K562 (cell line): ENCODE results near the gene LRFN2. TPM values are rescaled to one million over a fixed set of nuclear protein-coding genes. Genes with fewer than 3 reads are reported as not detected.

Source experiments
- ATAC-seq: fragments of 200-7000 bp; cut with Tn5 transposase; 3 replicates; pipeline ENCODE4 v1.9.1; 2020; ENCODE audit warnings: moderate library complexity
- BruUV-seq: library from RNA; stranded (reverse); fragments of 400-500 nt; replicated peaks from 2 replicates; lab custom pipeline; 2021; lab: Mats Ljungman, UMichigan
- CTCF ChIA-PET: fragments of 300-600 bp; formaldehyde crosslinking; extraction: SDS; loops from one replicate; lab custom pipeline; 2021; ENCODE audit warnings: low intra/inter-chr PET ratio; lab: Yijun Ruan, JAX
- POLR2A ChIA-PET: fragments of 300-600, 350-650 bp; sonication (Branson Sonifier 250); formaldehyde crosslinking; extraction: SDS; loops from one replicate; lab custom pipeline; 2021; ENCODE audit warnings: antibody characterized with exemption, inconsistent platforms; lab: Yijun Ruan, JAX
- DNase-seq, 4 experiments: peaks; one replicate each; pipeline versions ENCODE4 v3.0.0 to v3.0.0-alpha.2; 2011 to 2018; ENCODE audit warnings: low spot score in 3 of 4, mixed read lengths in 3 of 4; ENCODE audit errors: extremely low read depth in 1 of 4
- FAIRE-seq: peaks from 2 replicates; lab custom pipeline; 2011; peaks lifted over from hg19 to GRCh38; lab: Jason Lieb, UNC
- H2AFZ ChIP-seq: 2 replicates; pipeline ENCODE4 v1.6.0; 2011; ENCODE audit warnings: low read depth, low read length, control low read depth, inconsistent platforms
- H3K27ac ChIP-seq: fragments of 200-600 bp; 3 replicates; pipeline ENCODE4 v1.8.0; 2011; ENCODE audit warnings: low read depth, mild to moderate bottlenecking, control low read depth, inconsistent platforms, low read length, moderate library complexity, mixed read lengths; ENCODE audit errors: extremely low read depth
- H3K27me3 ChIP-seq, 2 experiments: fragments of 300-600 bp in 1 of 2; 2 replicates in 1 of 2; 3 replicates in 1 of 2; pipeline versions ENCODE4 v1.6.0 to v1.8.0; 2011; ENCODE audit warnings: inconsistent platforms in 2 of 2, low read length in 2 of 2, mild to moderate bottlenecking in 1 of 2, mixed read lengths in 1 of 2, moderate library complexity in 1 of 2; ENCODE audit not compliant: control insufficient read depth in 2 of 2, insufficient read depth in 2 of 2
- H3K36me3 ChIP-seq: fragments of 300-600 bp; 3 replicates; pipeline ENCODE4 v1.8.0; 2011; ENCODE audit warnings: mild to moderate bottlenecking, low read length, inconsistent platforms; ENCODE audit not compliant: control insufficient read depth, insufficient read depth
- H3K4me1 ChIP-seq, 2 experiments: fragments of 200-600 bp in 1 of 2; replicated peaks in 1 of 2; 2 replicates in 1 of 2; 3 replicates in 1 of 2; pipeline versions ENCODE4 v1.5.1 to v1.8.0; 2011; ENCODE audit warnings: inconsistent platforms in 2 of 2, low read length in 2 of 2, mild to moderate bottlenecking in 1 of 2, mixed read lengths in 1 of 2, moderate library complexity in 1 of 2; ENCODE audit not compliant: control insufficient read depth in 2 of 2, insufficient read depth in 2 of 2
- H3K4me2 ChIP-seq: 2 replicates; pipeline ENCODE4 v1.6.1; 2011; ENCODE audit warnings: low read length, control low read depth, inconsistent platforms, mixed read lengths; ENCODE audit not compliant: insufficient read depth
- H3K4me3 ChIP-seq: fragments of 200-600 bp; sonication (generic), shearing (Covaris generic); 2 replicates; pipeline ENCODE4 v1.5.1; 2016; ENCODE audit warnings: control low read depth, inconsistent platforms
- H3K79me2 ChIP-seq: fragments of 200-600 bp; 3 replicates; pipeline ENCODE4 v1.8.0; 2011; ENCODE audit warnings: low read length, inconsistent platforms; ENCODE audit not compliant: control insufficient read depth, insufficient read depth
- H3K9ac ChIP-seq, 2 experiments: 2 replicates each; pipeline versions ENCODE4 v1.6.0 to v1.6.1; 2011; ENCODE audit warnings: low read depth in 2 of 2, low read length in 2 of 2, control low read depth in 1 of 2, inconsistent platforms in 1 of 2, mild to moderate bottlenecking in 1 of 2, mixed read lengths in 1 of 2; ENCODE audit not compliant: insufficient read depth in 1 of 2
- H3K9me1 ChIP-seq: one replicate; pipeline ENCODE4 v1.6.0; 2011; ENCODE audit warnings: inconsistent platforms, mild to moderate bottlenecking, low read length, moderate library complexity; ENCODE audit not compliant: control insufficient read depth, insufficient read depth
- H3K9me3 ChIP-seq: replicated peaks from 2 replicates; pipeline ENCODE4 v1.5.1; 2011; ENCODE audit warnings: low read depth, low read length, inconsistent platforms; ENCODE audit not compliant: control insufficient read depth, insufficient read depth
- H4K20me1 ChIP-seq: replicated peaks from 2 replicates; pipeline ENCODE4 v1.6.1; 2011; ENCODE audit warnings: low read length, inconsistent platforms, mixed read lengths; ENCODE audit not compliant: control insufficient read depth, insufficient read depth
- DIDO1 ChIP-seq: fragments of 450-650 bp; IDR thresholded peaks from 2 replicates; pipeline ENCODE4 v1.6.1; 2016; ENCODE audit warnings: low read depth, missing biosample characterization, missing genetic modification characterization
- FOXA3 ChIP-seq, 2 experiments: fragments of 450-650 bp in 1 of 2; sonication (generic) in 1 of 2; formaldehyde crosslinking; IDR thresholded peaks in 1 of 2; conservative IDR thresholded peaks in 1 of 2; 2 replicates each; pipeline versions ENCODE4 v1.4.0 to v1.8.0; 2020 to 2022; ENCODE audit warnings: mild to moderate bottlenecking in 2 of 2, missing genetic modification reagents in 1 of 2
- FOXO4 ChIP-seq: fragments of 450-650 bp; formaldehyde crosslinking; IDR thresholded peaks from 2 replicates; pipeline ENCODE4 v1.4.0; 2020; ENCODE audit warnings: mild to moderate bottlenecking, moderate library complexity
- KLF10 ChIP-seq: fragments of 250-450 bp; sonication (Bioruptor Pico); IDR thresholded peaks from 2 replicates; pipeline ENCODE4 v1.6.1; 2021; ENCODE audit warnings: matching md5 sums
- L3MBTL2 ChIP-seq: fragments of 450-650 bp; IDR thresholded peaks from 2 replicates; pipeline ENCODE4 v1.6.1; 2016; ENCODE audit warnings: mild to moderate bottlenecking, moderate library complexity
- RBM22 ChIP-seq: fragments of 200-400 bp; formaldehyde crosslinking; IDR thresholded peaks from 2 replicates; pipeline ENCODE4 v1.6.1; 2018; ENCODE audit warnings: low read length, low read depth; ENCODE audit not compliant: poor library complexity, severe bottlenecking
- TEAD2 ChIP-seq: fragments of 450-650 bp; IDR thresholded peaks from 2 replicates; pipeline ENCODE4 v1.6.1; 2016; ENCODE audit warnings: missing genetic modification characterization, control low read depth, missing compliant biosample characterization
- YY1 ChIP-seq, 3 experiments: IDR thresholded peaks; 2 replicates each; pipeline ENCODE4 v1.6.1; 2011; ENCODE audit warnings: low read length in 2 of 3, mild to moderate bottlenecking in 2 of 3, moderate library complexity in 2 of 3, borderline replicate concordance in 1 of 3, control low read depth in 1 of 3, low read depth in 1 of 3; ENCODE audit not compliant: insufficient read depth in 3 of 3, insufficient replicate concordance in 2 of 3, control insufficient read depth in 1 of 3, insufficient read length in 1 of 3; ENCODE audit errors: extremely low read depth in 1 of 3
- ZNF121 ChIP-seq: sonication (generic); formaldehyde crosslinking; conservative IDR thresholded peaks from 2 replicates; pipeline ENCODE4 v1.8.0; 2022; ENCODE audit warnings: missing genetic modification reagents
- ZNF217 ChIP-seq: sonication (generic); formaldehyde crosslinking; IDR thresholded peaks from 2 replicates; pipeline ENCODE4 v1.8.0; 2022; ENCODE audit warnings: mild to moderate bottlenecking, missing genetic modification reagents
- ZNF584 ChIP-seq: fragments of 200-800 bp; sonication (Bioruptor generic); IDR thresholded peaks from 2 replicates; pipeline ENCODE4 v1.6.1; 2016; ENCODE audit warnings: low read depth, mild to moderate bottlenecking, missing genetic modification characterization, missing compliant biosample characterization
- ZNF699 ChIP-seq: fragments of 250-450 bp; sonication (Bioruptor Pico); IDR thresholded peaks from 2 replicates; pipeline ENCODE4 v1.8.0; 2021; ENCODE audit warnings: mild to moderate bottlenecking, moderate library complexity; ENCODE audit not compliant: insufficient replicate concordance
- WGBS: fragments of 100-300 bp; shearing (Covaris generic); methylation state at CpG from one replicate; pipeline ENCODE4 v1.1.6; 2016; ENCODE audit warnings: low coverage, mixed read lengths; ENCODE audit not compliant: insufficient coverage; ENCODE audit errors: missing lambda C conversion rate; 5-methylcytosine and 5-hydroxymethylcytosine counted together
- in situ Hi-C: fragments of 300-500 bp; cut with MboI; formaldehyde crosslinking; loops from 4 replicates; pipeline ENCODE4 v1.15.0; 2018; ENCODE audit warnings: inconsistent platforms, mixed read lengths
- intact Hi-C: fragments of 100-400 bp; cut with micrococcal nuclease; formaldehyde crosslinking; loops from 2 replicates; pipeline ENCODE4 v1.14.2; 2022
- polyA plus RNA-seq, 8 experiments: library from polyadenylated mRNA; depleted of rRNA in 4 of 8; stranded (reverse) in 5 of 8; unstranded in 3 of 8; fragments of >200 nt; fragmentation: Nextera tagmentation in 2 of 8; fragmentation: Illumina TruSeq in 1 of 8; extraction: Ambion mirVana in 2 of 8; extraction: Trizol in 1 of 8; gene quantifications; 2 replicates each; pipeline versions ENCODE4 v1.2.1 to v1.2.3, GENCODE V29; 2011 to 2014; ENCODE audit warnings: inconsistent platforms in 1 of 8, missing spikeins in 1 of 8
- total RNA-seq, 7 experiments: library from RNA; depleted of rRNA in 6 of 7; stranded (reverse); fragments of >200 nt in 6 of 7; fragmentation: Illumina TruSeq in 2 of 7; extraction: Trizol in 2 of 7; gene quantifications; 2 replicates each; pipeline versions ENCODE4 v1.2.1 to v1.2.3, GENCODE V29; 2011 to 2021; ENCODE audit warnings: low replicate concordance in 1 of 7

The LRFN2 gene
- total and polyA plus RNA-seq, 9 of the 15 experiments (the other 6 are each of a cell fraction or from before 2014, with no cell fraction given) = not detected

DNA sequence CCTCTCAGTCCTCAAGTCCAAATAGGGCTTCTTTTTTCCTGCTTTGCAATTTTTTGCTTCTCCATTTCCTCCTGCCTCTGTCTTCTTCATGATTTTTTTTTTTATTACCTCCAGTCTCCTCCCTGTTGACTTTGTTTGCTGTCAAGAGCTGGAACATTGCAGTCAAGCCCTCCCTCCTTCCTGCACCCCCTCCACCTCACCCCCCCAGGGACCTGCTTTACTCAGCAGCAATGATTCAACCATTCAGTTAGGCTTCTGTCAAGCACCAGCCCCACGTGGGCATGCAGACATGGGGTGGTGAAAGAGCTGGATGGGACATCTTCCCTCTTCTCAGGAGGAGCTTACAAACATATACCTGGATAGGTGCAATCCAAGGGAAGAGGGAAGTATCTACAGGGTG lies 142.4 kb downstream of the LRFN2 start (continued):
- TF ChIP-seq ZNF584 (CRISPR knock-in tag) (no peak), ZNF699 (CRISPR knock-in tag) (no peak), TEAD2 (no peak), DIDO1 (tag) (no peak)

DNA sequence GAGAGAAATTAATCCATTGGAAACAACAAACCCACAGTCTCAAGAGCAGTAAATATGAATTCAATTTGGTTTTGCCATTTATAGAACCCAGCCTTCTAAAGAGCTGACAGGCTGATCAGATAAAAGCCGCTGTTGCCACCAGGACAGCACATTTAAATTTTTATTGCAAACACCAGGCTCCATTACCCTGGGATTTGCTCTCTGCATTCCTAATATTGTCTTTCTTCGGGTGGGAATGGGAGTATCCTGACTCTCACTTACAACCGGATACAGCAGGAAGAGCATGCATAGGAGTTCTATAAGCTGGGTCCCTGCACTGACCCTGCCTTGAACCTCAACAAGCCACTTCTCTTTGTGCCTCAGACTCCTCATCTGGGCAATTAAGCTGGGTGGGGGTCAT lies 142.9 kb downstream of the LRFN2 start:
- POLR2A ChIA-PET = interaction anchor here (0.6 kb wide), 1 partner anchor 274 kb away, joined by 4 read pairs; no protein-coding TSS in a partner anchor
- BruUV-seq = no TSS peak
- 0% methylated on average over 3 of the region's 3 CpGs for WGBS
- H3K27me3 ChIP-seq = peaks cover 9 to 30% of the 10 kb centered on the region in 2 experiments
- no peak for DNase-seq
- no peak overlapping the region for H2AFZ ChIP-seq
- no peak for FAIRE-seq
- no peak overlapping the region for H3K9ac ChIP-seq
- H3K79me2 ChIP-seq = no peaks in the 10 kb centered on the region
- in situ Hi-C loops = no loop called here
- H3K9me3 ChIP-seq = no peaks in the 10 kb centered on the region
- no peaks in the 10 kb centered on the region for H3K4me1 ChIP-seq
- no peaks in the 10 kb centered on the region for H3K9me1 ChIP-seq
- TF ChIP-seq YY1 (IDR thresholded peaks at IDR 0.05; ENCODE audit: borderline replicate concordance in 1 of 3, control insufficient read depth in 1 of 3, extremely low read depth in 1 of 3, insufficient read depth in 3 of 3, insufficient read length in 1 of 3, insufficient replicate concordance in 2 of 3, low read depth in 1 of 3, low read length in 2 of 3) = no peak
- TF ChIP-seq RBM22 = no peak
- no peak for TF ChIP-seq FOXO4 (CRISPR knock-in tag)
- TF ChIP-seq KLF10 (CRISPR knock-in tag) = no peak
- TF ChIP-seq L3MBTL2 = no peak
- TF ChIP-seq ZNF217 (CRISPR knock-in tag) = no peak
- no peak for TF ChIP-seq ZNF121 (CRISPR knock-in tag)
- no peak for TF ChIP-seq FOXA3 (CRISPR knock-in tag; conservative IDR thresholded peaks at IDR 0.05 in 1 of 2, IDR thresholded peaks at IDR 0.05 in 1 of 2)
- ATAC-seq = no peak
- intact Hi-C loops = no loop called here
- no peaks in the 10 kb centered on the region for H3K36me3 ChIP-seq
- H3K27ac ChIP-seq = no peak overlapping the region
- no peak overlapping the region for H3K4me3 ChIP-seq
- no peaks in the 10 kb centered on the region for H4K20me1 ChIP-seq
- CTCF ChIA-PET = no interaction called here
- no peak overlapping the region for H3K4me2 ChIP-seq
